B cell (primary cell): ENCODE measurements around the gene TMEM125. TPM values are rescaled to one million over a fixed set of nuclear protein-coding genes. Genes with fewer than 3 reads are reported as not detected.

Experiments
- ATAC-seq: fragments of 200-7000 bp; cut with Tn5 transposase; one replicate; pipeline ENCODE4 v1.10.0; 2021; ENCODE audit warnings: low read depth, mild to moderate bottlenecking, moderate number of reproducible peaks, moderate library complexity
- CTCF ChIA-PET: fragments of 350-600 bp; sonication (Branson Sonifier 250); formaldehyde crosslinking; loops from one replicate; lab custom pipeline; 2021; ENCODE audit warnings: antibody characterized with exemption, inconsistent platforms; lab: Charles Lee
- POLR2A ChIA-PET: fragments of 350-600 bp; sonication (Branson Sonifier 250); formaldehyde crosslinking; loops from one replicate; lab custom pipeline; 2021; ENCODE audit warnings: antibody characterized with exemption; lab: Charles Lee
- DNase-seq: peaks from one replicate; pipeline ENCODE4 v3.0.0; 2013
- H2AFZ ChIP-seq: 2 replicates; pipeline ENCODE4 v1.6.1; 2012; ENCODE audit warnings: mild to moderate bottlenecking, low read depth, low read length; ENCODE audit not compliant: insufficient read depth, poor library complexity, severe bottlenecking
- H3K27ac ChIP-seq, 2 donors: 1 replicate in 1 of 2; 2 replicates in 1 of 2; pipeline ENCODE4 v1.5.1; 2012 to 2013; ENCODE audit warnings: low read length in 2 of 2, mild to moderate bottlenecking in 2 of 2, moderate library complexity in 1 of 2
- H3K27me3 ChIP-seq, 4 experiments: fragments of 200-600 bp in 1 of 4; sonication (generic) in 1 of 4; replicated peaks in 1 of 4; 1 replicate in 2 of 4; 2 replicates in 2 of 4; pipeline versions ENCODE4 v1.6.1 to v1.7.0; 2013 to 2016; ENCODE audit warnings: low read length in 3 of 4, mild to moderate bottlenecking in 2 of 4, mixed read lengths in 1 of 4, moderate library complexity in 1 of 4; ENCODE audit not compliant: insufficient read depth in 4 of 4, control insufficient read depth in 3 of 4; ENCODE audit errors: control extremely low read depth in 1 of 4
- H3K36me3 ChIP-seq, 2 experiments: replicated peaks in 1 of 2; 1 replicate in 1 of 2; 2 replicates in 1 of 2; pipeline versions ENCODE4 v1.6.1 to v1.7.1; 2013; ENCODE audit warnings: low read length in 1 of 2; ENCODE audit not compliant: insufficient read depth in 2 of 2, control insufficient read depth in 1 of 2; ENCODE audit errors: control extremely low read depth in 1 of 2, extremely low read depth in 1 of 2
- H3K4me1 ChIP-seq, 2 donors: fragments of 200-600 bp in 1 of 2; sonication (generic) in 1 of 2; 1 replicate in 1 of 2; 2 replicates in 1 of 2; pipeline versions ENCODE4 v1.5.1 to v1.6.1; 2013 to 2017; ENCODE audit warnings: low read length in 2 of 2; ENCODE audit not compliant: control insufficient read depth in 2 of 2, insufficient read depth in 2 of 2
- H3K4me2 ChIP-seq: replicated peaks from 2 replicates; pipeline ENCODE3; 2012; ENCODE audit warnings: mild to moderate bottlenecking, low read depth, low read length; ENCODE audit not compliant: poor library complexity, severe bottlenecking
- H3K4me3 ChIP-seq, 5 experiments: fragments of 200-600 bp in 1 of 5; sonication (generic) in 1 of 5; 1 replicate in 3 of 5; 2 replicates in 2 of 5; pipeline versions ENCODE4 v1.5.1 to v1.7.0; 2011 to 2016; ENCODE audit warnings: low read length in 4 of 5, mild to moderate bottlenecking in 4 of 5, low read depth in 2 of 5, control low read depth in 1 of 5, moderate library complexity in 1 of 5; ENCODE audit not compliant: insufficient read depth in 1 of 5; ENCODE audit errors: control extremely low read depth in 1 of 5, extremely low read depth in 1 of 5
- H3K79me2 ChIP-seq: fragments of 200-600 bp; sonication (generic); one replicate; pipeline ENCODE4 v1.6.0; 2016; ENCODE audit warnings: low read length; ENCODE audit not compliant: control insufficient read depth, insufficient read depth
- H3K9ac ChIP-seq: fragments of 200-600 bp; sonication (generic); 2 replicates; pipeline ENCODE4 v1.6.1; 2017; ENCODE audit warnings: mild to moderate bottlenecking, low read length, moderate library complexity
- H3K9me3 ChIP-seq, 3 donors: one replicate each; pipeline versions ENCODE4 v1.6.1 to v1.7.1; 2013; ENCODE audit warnings: low read length in 2 of 3; ENCODE audit not compliant: control insufficient read depth in 2 of 3, insufficient read depth in 1 of 3; ENCODE audit errors: control extremely low read depth in 1 of 3
- H4K20me1 ChIP-seq: 2 replicates; pipeline ENCODE4 v1.6.0; 2012; ENCODE audit warnings: mild to moderate bottlenecking, low read length; ENCODE audit not compliant: insufficient read depth, control insufficient read depth, poor library complexity, severe bottlenecking
- H3K27ac Mint-ChIP-seq: one replicate; pipeline ENCODE4 v1.8.0; 2021; ENCODE audit warnings: mixed read lengths
- H3K27me3 Mint-ChIP-seq: one replicate; pipeline ENCODE4 v1.8.0; 2021; ENCODE audit warnings: mixed read lengths
- H3K4me1 Mint-ChIP-seq: one replicate; pipeline ENCODE4 v1.8.0; 2021; ENCODE audit warnings: mixed read lengths
- H3K4me3 Mint-ChIP-seq: one replicate; pipeline ENCODE4 v1.8.0; 2021; ENCODE audit warnings: mixed read lengths
- H3K9me3 Mint-ChIP-seq: one replicate; pipeline ENCODE4 v1.8.0; 2022; ENCODE audit warnings: mixed read lengths; ENCODE audit not compliant: insufficient read depth
- EZH2 ChIP-seq: IDR thresholded peaks from 2 replicates; pipeline ENCODE4 v1.6.1; 2012; ENCODE audit warnings: borderline replicate concordance, low read depth, mild to moderate bottlenecking, moderate library complexity, low read length; ENCODE audit not compliant: insufficient read depth, poor library complexity, severe bottlenecking
- WGBS: methylation state at CpG from one replicate; pipeline ENCODE4 v1.1.5; 2013; ENCODE audit warnings: missing lambda C conversion rate; ENCODE audit not compliant: insufficient coverage; 5-methylcytosine and 5-hydroxymethylcytosine counted together
- intact Hi-C: fragments of 100-400 bp; cut with micrococcal nuclease; formaldehyde crosslinking; loops from one replicate; pipeline ENCODE4 v1.10.0; 2022
- polyA plus RNA-seq: library from polyadenylated mRNA; depleted of rRNA; stranded (reverse); fragments of >200 nt; gene quantifications from 2 replicates; pipeline ENCODE4 v1.2.3, GENCODE V29; 2012
- total RNA-seq, 2 donors: library from RNA; stranded (reverse); fragments of 120-200 nt in 1 of 2; gene quantifications; 1 replicate in 1 of 2; 2 replicates in 1 of 2; pipeline versions ENCODE4 v1.2.3 to v1.2.4, GENCODE V29; 2013 to 2022
- TF ChIP-seq, protein P1 (sequence below): fragments of 200-600 bp; IDR thresholded peaks from one replicate; pipeline ENCODE4 v1.8.0; 2022; ENCODE audit warnings: antibody characterized with exemption, mild to moderate bottlenecking

Gene TMEM125
- total and polyA plus RNA-seq, 2 donors (not counting 1 experiment from before 2014, with no cell fraction given), result not detected

GRCh38 chr1:43220905-43221778 is 48.6 kb upstream of the TMEM125 start:
- H3K79me2 ChIP-seq, result no peaks in the 10 kb centered on the region
- H4K20me1 ChIP-seq, result no peaks in the 10 kb centered on the region
- H3K4me3 ChIP-seq, result peak overlapping the region in 1 of 5 experiments; percentile 21
- ATAC-seq (peak; percentile 88), DNase-seq (peak; percentile 71)
- peak overlapping the region; percentile 13 for H3K9ac ChIP-seq
- H3K27me3 Mint-ChIP-seq, result no peaks in the 10 kb centered on the region
- no peaks in the 10 kb centered on the region for H3K36me3 ChIP-seq
- no peaks in the 10 kb centered on the region for H3K9me3 Mint-ChIP-seq
- no peaks in the 10 kb centered on the region for H3K9me3 ChIP-seq
- peak overlapping the region; percentile 67 for H3K4me3 Mint-ChIP-seq
- H2AFZ ChIP-seq, result peak overlapping the region; percentile 80
- H3K27ac ChIP-seq, result peak overlapping the region; percentile 68 to 69
- peaks cover 23 to 26% of the 10 kb centered on the region in 2 donors for H3K4me1 ChIP-seq
- TF ChIP-seq EZH2, result no peak
- TF ChIP-seq, protein P1, sequence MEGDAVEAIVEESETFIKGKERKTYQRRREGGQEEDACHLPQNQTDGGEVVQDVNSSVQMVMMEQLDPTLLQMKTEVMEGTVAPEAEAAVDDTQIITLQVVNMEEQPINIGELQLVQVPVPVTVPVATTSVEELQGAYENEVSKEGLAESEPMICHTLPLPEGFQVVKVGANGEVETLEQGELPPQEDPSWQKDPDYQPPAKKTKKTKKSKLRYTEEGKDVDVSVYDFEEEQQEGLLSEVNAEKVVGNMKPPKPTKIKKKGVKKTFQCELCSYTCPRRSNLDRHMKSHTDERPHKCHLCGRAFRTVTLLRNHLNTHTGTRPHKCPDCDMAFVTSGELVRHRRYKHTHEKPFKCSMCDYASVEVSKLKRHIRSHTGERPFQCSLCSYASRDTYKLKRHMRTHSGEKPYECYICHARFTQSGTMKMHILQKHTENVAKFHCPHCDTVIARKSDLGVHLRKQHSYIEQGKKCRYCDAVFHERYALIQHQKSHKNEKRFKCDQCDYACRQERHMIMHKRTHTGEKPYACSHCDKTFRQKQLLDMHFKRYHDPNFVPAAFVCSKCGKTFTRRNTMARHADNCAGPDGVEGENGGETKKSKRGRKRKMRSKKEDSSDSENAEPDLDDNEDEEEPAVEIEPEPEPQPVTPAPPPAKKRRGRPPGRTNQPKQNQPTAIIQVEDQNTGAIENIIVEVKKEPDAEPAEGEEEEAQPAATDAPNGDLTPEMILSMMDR, result no peak
- 48% methylated on average over 4 of the region's 7 CpGs for WGBS
- peaks cover 27% of the 10 kb centered on the region for H3K4me1 Mint-ChIP-seq
- H3K27ac Mint-ChIP-seq, result peak overlapping the region; percentile 96
- ChIA-PET CTCF (interaction anchor here (0.7 to 17.5 kb wide), 7 partner anchors 23 to 542 kb away, joined by 3 to 332 read pairs (median 3); no protein-coding TSS in a partner anchor), POLR2A (interaction anchor here (0.7 to 0.8 kb wide), 2 partner anchors 147 to 405 kb away, joined by 3 to 4 read pairs; partner anchors contain the start of gene ELOVL1)
- H3K27me3 ChIP-seq, result no peaks in the 10 kb centered on the region
- H3K4me2 ChIP-seq, result peak overlapping the region; percentile 58
- intact Hi-C loops, result loop anchor here (2.0 kb wide), 1 partner anchor 18 kb away; no protein-coding TSS in a partner anchor
